Measurements from ENCODE around the gene PYURF.
"Not testable (repeated sequence)": the region's sequence is repeated elsewhere in the genome, so short reads cannot be mapped to it uniquely, and the experiment has no call there.

The PYURF gene, protein sequence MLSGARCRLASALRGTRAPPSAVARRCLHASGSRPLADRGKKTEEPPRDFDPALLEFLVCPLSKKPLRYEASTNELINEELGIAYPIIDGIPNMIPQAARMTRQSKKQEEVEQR

DNA sequence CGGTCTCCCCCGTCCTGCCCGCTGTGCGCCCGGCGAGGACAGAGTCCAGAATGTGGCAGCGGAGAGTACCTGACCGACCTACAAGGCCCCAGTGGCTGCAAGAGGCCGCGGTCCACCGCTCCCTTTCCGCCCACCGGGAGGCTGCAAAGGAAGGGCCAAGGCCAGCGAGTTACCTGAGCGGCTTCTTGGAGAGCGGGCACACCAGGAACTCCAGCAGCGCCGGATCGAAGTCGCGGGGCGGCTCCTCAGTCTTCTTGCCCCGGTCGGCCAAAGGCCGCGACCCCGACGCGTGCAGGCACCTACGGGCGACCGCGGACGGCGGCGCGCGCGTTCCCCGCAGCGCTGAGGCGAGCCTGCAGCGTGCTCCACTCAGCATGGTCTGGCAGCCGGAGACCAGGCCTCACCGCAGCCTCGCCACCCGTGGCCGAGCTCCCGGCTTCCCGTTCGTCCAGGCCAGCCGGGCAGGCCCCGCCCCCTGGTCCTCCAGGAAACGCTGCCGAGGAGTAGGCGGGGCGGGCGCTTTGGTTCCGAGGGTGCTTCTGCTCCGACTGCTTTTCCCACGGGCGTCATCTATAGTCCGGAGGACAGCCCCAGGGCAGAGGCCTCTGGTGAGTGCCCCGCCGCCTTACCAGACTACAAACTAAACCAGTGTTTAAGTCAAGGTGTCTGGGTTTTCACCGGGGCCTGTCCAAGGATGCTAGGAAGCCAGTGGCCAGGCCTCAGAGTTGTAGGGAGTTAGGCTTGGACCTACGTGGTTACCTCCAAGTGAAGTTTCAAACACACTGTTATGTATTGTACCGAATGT is at the start of gene PYURF:
Gene PYURF, minus strand, starts transcription at position 452 of the 805 bp plus-strand sequence. Its CDS starts 76 bp downstream, at position 376.
- Histone ChIP-seq H3K9ac (peak within 1 kb of the TSS; percentile 95), H3K4me3 (peak within 1 kb of the TSS; percentile 88), H4K20me1 (peaks cover 10% of the 10 kb centered on the region; the same call in 1 of the 2 replicates), H3K4me1 (peaks cover 21% of the 10 kb centered on the region), H3K27ac (peak within 1 kb of the TSS; percentile 90), H3K9me3 (no peaks in the 10 kb centered on the region), H3K36me3 (peaks cover 21% of the 10 kb centered on the region), H3K4me2 (peak within 1 kb of the TSS; percentile 81), H3K27me3 (no peaks in the 10 kb centered on the region)
- TF ChIP-seq Cebpa-rat (IDR thresholded peaks at IDR 0.05) = no peak

DNA sequence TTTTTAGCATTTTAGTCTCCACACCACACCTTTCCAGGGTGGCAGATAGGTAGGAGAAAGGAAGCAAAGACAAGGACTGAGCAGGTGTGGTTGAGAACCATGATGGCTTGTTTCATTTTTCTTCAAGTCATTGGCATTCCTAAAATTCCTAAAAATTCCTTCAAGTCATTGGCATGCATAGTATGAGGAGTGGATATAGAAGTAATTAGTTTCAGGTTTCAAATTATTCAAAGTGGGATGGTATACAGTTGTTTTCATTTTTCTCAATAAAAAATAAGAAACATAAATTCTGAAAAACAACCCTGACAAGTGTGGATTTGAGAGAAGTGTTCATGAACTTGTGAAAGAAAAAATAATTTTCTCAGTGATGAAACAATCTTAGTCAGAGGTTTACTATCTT is 46.4 kb upstream of the PYURF start:
- Histone ChIP-seq H3K27me3 (no peaks in the 10 kb centered on the region), H4K20me1 (no peaks in the 10 kb centered on the region), H3K27ac (no peak overlapping the region), H3K4me2 (no peak overlapping the region), H3K9ac (no peak overlapping the region), H3K4me3 (no peak overlapping the region), H3K9me3 (no peaks in the 10 kb centered on the region), H3K4me1 (peaks cover 17% of the 10 kb centered on the region), H3K36me3 (no peaks in the 10 kb centered on the region)
- TF ChIP-seq Cebpa-rat (IDR thresholded peaks at IDR 0.05) = no peak

DNA sequence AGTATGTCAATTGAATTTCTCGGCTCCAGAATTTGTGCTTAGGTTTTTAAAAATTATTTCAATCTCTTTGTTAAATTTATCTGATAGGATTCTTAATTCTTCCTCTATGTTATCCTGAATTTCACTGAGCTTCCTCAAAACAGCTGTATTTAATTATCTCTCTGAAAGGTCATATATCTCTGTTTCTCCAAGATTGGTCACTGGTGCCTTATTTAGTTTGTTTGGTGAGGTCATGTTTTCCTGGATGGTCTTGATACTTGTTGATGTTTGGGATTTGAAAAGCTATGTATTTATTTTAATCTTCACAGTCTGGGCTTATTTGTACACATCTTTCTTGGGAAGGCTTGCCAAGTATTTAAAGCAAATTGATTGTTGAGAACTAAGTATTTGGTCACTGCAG is 44.0 kb upstream of the PYURF start:
- Histone ChIP-seq H4K20me1 (no peaks in the 10 kb centered on the region), H3K4me2 (no peak overlapping the region), H3K4me1 (peaks cover 17% of the 10 kb centered on the region), H3K36me3 (no peaks in the 10 kb centered on the region), H3K27ac (no peak overlapping the region), H3K9me3 (no peaks in the 10 kb centered on the region), H3K9ac (no peak overlapping the region), H3K4me3 (no peak overlapping the region), H3K27me3 (no peaks in the 10 kb centered on the region)
- no peak for TF ChIP-seq Cebpa-rat (IDR thresholded peaks at IDR 0.05)

DNA sequence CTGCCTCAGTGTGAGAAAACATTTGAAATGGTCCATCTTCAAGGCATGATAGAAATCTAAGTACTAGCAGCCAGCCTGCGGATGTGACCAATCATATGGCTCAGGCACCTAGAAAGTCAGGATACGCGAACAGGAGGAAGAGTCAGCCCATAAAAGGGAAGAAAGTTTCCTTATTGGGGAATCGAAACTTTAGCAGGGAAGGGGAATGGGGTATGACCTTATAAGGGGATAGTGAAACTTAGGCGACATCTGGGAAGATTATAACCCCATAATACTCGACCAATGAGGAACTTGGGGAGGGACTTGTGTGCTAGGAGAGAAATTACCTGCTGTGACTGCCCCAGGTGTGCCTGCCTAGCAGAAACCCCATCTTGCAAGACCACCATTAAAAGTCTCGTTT is 26.2 kb upstream of the PYURF start:
- Histone ChIP-seq H4K20me1 (no peaks in the 10 kb centered on the region), H3K27me3 (no peaks in the 10 kb centered on the region), H3K4me1 (peaks cover 6% of the 10 kb centered on the region), H3K4me3 (no peak overlapping the region), H3K9me3 (peaks cover 15% of the 10 kb centered on the region), H3K36me3 (no peaks in the 10 kb centered on the region), H3K4me2 (no peak overlapping the region), H3K27ac (no peak overlapping the region), H3K9ac (no peak overlapping the region)
- no peak for TF ChIP-seq Cebpa-rat (IDR thresholded peaks at IDR 0.05)

DNA sequence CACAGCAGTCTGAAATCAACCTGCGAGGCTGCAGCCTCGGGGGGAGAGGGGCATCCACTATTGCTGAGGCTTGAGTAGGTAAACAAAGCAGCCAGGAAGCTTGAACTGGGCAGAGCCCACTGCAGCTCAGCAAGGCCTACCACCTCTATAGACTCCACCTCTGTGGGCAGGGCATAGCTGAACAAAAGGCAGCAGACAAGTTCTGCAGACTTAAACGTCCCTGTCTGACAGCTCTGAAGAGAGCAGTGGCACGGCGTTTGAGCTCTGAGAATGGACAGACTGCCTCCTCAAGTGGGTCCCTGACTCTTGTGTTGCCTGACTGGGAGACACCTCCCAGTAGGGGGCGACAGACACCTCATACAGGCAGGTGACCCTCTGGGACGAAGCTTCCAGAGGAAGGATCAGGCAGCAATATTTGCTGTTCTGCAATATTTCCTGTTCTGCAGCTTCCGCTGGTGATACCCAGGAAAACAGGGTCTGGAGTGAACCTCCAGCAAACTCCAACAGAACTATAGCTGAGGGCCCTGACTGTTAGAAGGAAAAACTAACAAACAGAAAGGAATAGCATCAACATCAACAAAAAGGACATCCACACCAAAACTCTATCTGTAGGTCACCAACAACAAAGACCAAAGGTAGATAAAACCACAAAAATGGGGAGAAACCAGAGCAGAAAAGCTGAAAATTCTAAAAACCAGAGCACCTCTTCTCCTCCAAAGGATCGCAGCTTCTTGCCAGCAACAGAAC is 15.9 kb upstream of the PYURF start:
- H3K27ac ChIP-seq, H3K4me3 ChIP-seq, H3K9me3 ChIP-seq, H3K9ac ChIP-seq, H3K27me3 ChIP-seq, H3K4me1 ChIP-seq, H3K36me3 ChIP-seq, H4K20me1 ChIP-seq, H3K4me2 ChIP-seq: not testable (repeated sequence)

- Histone ChIP-seq H3K9me3 (no peaks in the 10 kb centered on the region; the same call in 1 of the 2 replicates), H3K27ac (no peak overlapping the region), H4K20me1 (no peaks in the 10 kb centered on the region), H3K36me3 (no peaks in the 10 kb centered on the region), H3K27me3 (no peaks in the 10 kb centered on the region), H3K4me3 (no peak overlapping the region), H3K9ac (no peak overlapping the region), H3K4me1 (no peaks in the 10 kb centered on the region), H3K4me2 (no peak overlapping the region)
- no peak for TF ChIP-seq Cebpa-rat (IDR thresholded peaks at IDR 0.05)
Measured at GRCh38 chr4:88537709-88538108, 14.1 kb upstream of the PYURF start.

DNA sequence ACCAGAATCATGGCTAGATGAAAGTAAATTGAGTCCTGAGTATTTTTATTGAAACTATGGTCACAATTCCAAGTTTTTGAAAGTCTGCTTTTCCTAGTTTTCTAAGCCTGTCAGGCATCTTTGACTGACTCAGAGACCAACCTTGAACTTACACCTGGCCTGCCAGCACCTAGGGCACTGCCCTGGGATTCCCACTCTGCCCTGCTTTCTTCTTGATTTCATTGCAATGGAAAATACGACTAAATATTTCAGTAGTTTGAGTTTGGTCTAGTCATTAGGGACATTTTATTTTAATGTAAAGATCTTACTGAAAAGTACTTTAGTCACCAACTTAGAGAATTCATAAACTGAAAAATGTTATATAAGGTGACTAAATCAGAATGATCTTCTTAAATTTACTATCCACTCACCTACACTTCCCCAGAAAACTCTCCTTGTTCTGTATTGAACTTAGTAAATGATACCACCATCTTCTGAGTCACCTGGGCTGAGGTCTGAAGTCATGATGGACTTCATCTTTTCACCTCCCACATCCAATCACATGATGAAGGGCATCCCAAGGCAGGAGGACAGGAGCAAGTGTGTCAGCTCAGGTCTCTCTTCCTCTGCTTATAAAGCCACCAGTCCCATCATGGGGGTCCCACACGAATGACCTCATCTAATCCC is 11.6 kb upstream of the PYURF start:
- Histone ChIP-seq H3K36me3 (no peaks in the 10 kb centered on the region), H3K4me3 (no peak overlapping the region), H3K9me3 (no peaks in the 10 kb centered on the region; the same call in 1 of the 2 replicates), H3K9ac (no peak overlapping the region), H3K27ac (no peak overlapping the region), H4K20me1 (no peaks in the 10 kb centered on the region), H3K27me3 (no peaks in the 10 kb centered on the region), H3K4me1 (no peaks in the 10 kb centered on the region), H3K4me2 (no peak overlapping the region)
- no peak for TF ChIP-seq Cebpa-rat (IDR thresholded peaks at IDR 0.05)

DNA sequence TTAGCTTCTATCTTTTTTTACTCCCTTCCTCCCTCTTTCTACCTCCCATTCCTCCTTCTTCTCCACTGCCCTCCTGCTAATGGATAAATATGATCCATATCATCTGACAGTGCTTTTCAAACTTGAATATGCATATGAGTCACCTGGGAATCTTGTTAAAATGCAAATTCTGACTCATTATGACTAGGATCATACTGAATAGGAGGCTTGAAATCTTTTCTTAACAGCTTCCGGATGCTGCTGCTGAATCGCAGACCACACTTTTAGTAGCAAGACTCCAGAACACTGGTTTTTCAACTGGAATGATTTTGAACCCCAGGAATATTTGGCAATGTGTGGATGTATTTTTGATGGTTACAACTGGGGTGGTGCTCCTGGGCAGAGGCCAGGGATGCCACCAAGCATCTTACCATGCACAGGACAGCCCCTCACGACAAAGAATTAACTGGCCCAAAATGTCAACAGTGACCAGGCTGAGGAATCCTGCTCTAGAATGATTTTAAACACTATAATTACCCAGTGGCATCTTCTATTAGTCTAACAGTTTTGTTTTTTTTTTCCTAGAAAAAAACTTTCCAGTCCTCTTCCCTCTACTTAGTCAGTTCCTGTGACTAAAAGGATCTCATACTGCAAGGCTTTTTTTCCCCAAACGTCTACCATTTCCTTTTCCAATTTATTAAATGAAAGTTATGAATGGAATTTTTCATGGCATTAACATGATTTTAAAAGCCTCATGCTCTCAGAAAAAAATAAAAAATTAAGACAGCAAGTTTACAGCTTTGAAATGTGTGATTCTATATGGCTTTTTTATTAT is 10.6 kb upstream of the PYURF start:
- no peak for TF ChIP-seq Cebpa-rat (IDR thresholded peaks at IDR 0.05)
- no peaks in the 10 kb centered on the region for H3K27me3 ChIP-seq
- H4K20me1 ChIP-seq = no peaks in the 10 kb centered on the region
- no peak overlapping the region for H3K9ac ChIP-seq
- H3K9me3 ChIP-seq = no peaks in the 10 kb centered on the region; the same call in 1 of the 2 replicates
- no peak overlapping the region for H3K4me2 ChIP-seq
- no peak overlapping the region for H3K4me3 ChIP-seq
- no peaks in the 10 kb centered on the region for H3K4me1 ChIP-seq
- no peak overlapping the region for H3K27ac ChIP-seq
- H3K36me3 ChIP-seq = no peaks in the 10 kb centered on the region

DNA sequence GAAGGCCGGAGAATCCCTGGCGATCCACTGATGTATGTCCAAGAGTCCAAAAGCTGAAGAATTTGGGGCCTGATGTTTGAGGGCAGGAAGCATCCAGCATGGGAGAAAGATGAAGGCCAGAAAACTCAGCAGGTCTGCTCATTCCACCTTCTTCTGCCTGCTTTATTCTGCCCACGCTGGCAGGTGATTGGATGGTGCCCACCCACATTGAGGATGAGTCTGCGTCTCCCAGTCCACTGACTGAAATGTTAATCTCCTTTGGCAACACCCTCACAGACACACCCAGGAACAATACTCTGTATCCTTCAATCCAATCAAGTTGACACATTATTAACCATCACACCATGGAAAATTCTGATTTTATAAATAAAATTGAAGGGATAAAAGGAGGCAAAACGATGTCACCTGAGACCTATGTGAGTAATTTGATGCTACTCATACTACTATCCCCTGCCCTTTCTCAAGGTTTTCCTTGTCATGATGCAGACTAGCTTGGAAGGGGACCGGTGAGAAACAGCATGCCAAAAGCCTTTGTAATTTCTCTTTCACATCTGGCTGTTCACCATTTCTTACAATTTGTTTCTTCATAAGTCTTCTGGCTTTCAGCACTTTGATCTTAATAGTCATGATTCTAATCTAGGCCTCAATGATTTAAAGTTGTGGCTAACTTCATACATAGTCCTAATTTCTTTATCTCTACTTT is 9.7 kb upstream of the PYURF start:
- no peak for TF ChIP-seq Cebpa-rat (IDR thresholded peaks at IDR 0.05)
- Histone ChIP-seq H3K27ac (no peak overlapping the region), H3K9me3 (no peaks in the 10 kb centered on the region), H3K9ac (no peak overlapping the region), H3K4me1 (no peaks in the 10 kb centered on the region), H3K27me3 (no peaks in the 10 kb centered on the region), H3K4me3 (no peak overlapping the region), H4K20me1 (no peaks in the 10 kb centered on the region), H3K4me2 (no peak overlapping the region), H3K36me3 (no peaks in the 10 kb centered on the region)
